GM06990 (cell line): ENCODE measurements around the gene PKD2.
"Not testable (repeated sequence)": the region's sequence is repeated elsewhere in the genome, so short reads cannot be mapped to it uniquely, and the experiment has no call there.

ENCODE experiments used
- DNase-seq: peaks from one replicate; pipeline ENCODE4 v3.0.0-alpha.2; 2011; ENCODE audit not compliant: insufficient read length; ENCODE audit errors: extremely low read depth
- H3K27me3 ChIP-seq: replicated peaks from 2 replicates; pipeline ENCODE4 v1.6.0; 2011; ENCODE audit warnings: low read length; ENCODE audit not compliant: control insufficient read depth, insufficient read depth
- H3K36me3 ChIP-seq: 2 replicates; pipeline ENCODE4 v1.5.1; 2011; ENCODE audit warnings: low read length; ENCODE audit not compliant: control insufficient read depth, insufficient read depth
- H3K4me3 ChIP-seq: replicated peaks from 2 replicates; pipeline ENCODE4 v1.5.1; 2011; ENCODE audit warnings: low read depth, mild to moderate bottlenecking, control low read depth, low read length
- CTCF ChIP-seq: IDR thresholded peaks from 2 replicates; pipeline ENCODE4 v1.5.1; 2011; ENCODE audit warnings: low read length, control low read depth, mild to moderate bottlenecking, inconsistent platforms; ENCODE audit not compliant: insufficient read depth, poor library complexity, severe bottlenecking

The PKD2 gene

GRCh38 chr4:88017516-88018297, 10.3 kb downstream of the PKD2 start:
- no peak for DNase-seq
- TF ChIP-seq CTCF, result no peak
- no peaks in the 10 kb centered on the region for H3K27me3 ChIP-seq
- peaks cover 1% of the 10 kb centered on the region; the same call in 1 of the 2 replicates for H3K36me3 ChIP-seq
- H3K4me3 ChIP-seq, result no peak overlapping the region

DNA sequence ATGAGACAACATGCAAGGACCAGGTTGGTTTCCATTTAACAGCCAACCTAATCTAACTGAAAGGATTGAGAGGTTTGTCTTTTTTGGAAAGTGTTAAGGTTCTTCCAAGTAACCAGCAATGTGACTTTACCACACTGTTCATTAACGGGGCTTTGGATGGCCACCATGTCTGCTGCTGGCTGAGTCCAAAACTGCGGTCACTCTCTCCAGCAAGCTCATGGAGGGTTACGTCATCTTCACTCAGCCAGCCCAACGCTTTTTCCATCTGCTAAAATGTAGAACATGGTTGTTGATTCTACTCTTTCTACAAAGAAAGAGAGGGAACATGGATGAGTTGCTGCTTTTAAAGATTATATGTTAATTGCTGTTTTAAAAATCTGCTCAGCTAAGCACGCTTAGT, 11.0 kb downstream of the PKD2 start:
- no peak for DNase-seq
- Histone ChIP-seq H3K27me3 (no peaks in the 10 kb centered on the region), H3K36me3 (peaks cover 1% of the 10 kb centered on the region; the same call in 1 of the 2 replicates), H3K4me3 (no peak overlapping the region)
- TF ChIP-seq CTCF, result no peak

- no peak for TF ChIP-seq CTCF
- Histone ChIP-seq H3K27me3 (no peaks in the 10 kb centered on the region), H3K36me3 (0 out of 2 replicates have a peak, but pooled peaks cover 1% of the 10 kb centered on the region), H3K4me3 (no peak overlapping the region)
- no peak for DNase-seq
Measured at GRCh38 chr4:88021824-88022223, 14.4 kb downstream of the PKD2 start.

DNA sequence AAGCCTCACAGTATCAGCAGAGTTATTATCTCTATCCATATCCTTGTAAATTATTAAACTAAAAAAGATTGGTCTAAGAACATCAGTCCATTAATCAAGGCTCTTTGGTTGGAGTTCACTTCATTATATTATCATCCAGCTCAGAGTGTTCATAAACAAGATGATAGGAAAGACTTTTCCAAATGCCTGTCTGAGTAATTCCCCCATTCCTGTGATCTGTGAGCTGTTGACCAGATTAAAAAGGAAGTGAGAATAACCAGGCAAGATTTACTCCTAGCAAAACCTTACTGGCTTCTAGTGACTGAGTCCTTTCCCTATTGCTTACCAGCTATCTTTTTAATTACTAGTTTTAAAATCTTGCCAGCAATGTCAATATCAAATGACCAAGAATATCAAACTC, 14.9 kb downstream of the PKD2 start:
- TF ChIP-seq CTCF, result no peak

DNA sequence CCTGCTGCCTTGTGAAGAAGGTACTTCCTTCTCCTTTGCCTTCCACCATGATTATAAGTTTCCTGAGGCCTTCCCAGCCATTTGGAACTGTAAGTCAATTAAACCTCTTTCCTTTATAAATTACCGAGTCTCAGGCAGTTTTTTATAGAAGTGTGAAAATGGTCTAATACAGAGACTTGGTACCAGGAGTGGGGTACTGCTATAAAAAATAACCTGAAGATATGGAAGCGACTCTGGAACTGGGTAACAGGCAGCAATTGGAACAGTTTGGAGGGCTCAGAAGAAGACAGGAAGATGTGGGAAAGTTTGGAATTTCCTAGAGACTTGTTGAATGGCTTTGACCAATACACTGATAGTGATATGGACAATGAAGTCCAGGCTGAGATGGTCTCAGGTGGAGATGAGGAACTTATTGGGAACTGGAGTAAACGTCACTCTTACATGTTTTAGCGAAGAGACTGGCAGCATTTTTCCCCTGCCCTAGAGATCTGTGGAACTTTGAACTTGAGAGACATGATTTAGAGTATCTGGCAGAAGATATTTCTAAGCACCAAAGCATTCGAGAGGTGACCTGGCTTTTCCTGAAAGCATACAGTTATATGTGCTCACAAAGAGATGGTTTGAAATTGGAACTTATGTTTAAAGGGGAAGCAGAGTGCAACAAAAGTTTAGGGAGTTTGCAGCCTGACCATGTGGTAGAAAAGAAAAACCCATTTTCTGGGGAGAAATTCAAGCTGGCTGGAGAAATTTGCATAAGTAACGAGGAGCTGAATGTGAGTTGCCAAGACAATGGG, 18.6 kb downstream of the PKD2 start:
- DNase-seq, H3K27me3 ChIP-seq, H3K36me3 ChIP-seq, H3K4me3 ChIP-seq: not testable (repeated sequence)

More for the DNA sequence above, 14.9 kb downstream of the PKD2 start:
- Histone ChIP-seq H3K36me3 (0 out of 2 replicates have a peak, but pooled peaks cover 1% of the 10 kb centered on the region), H3K27me3 (no peaks in the 10 kb centered on the region), H3K4me3 (no peak overlapping the region)
- DNase-seq, result no peak
